Duodenal mucosa (tissue), 2 donors: ENCODE results near the gene OPTN.

Experiments
- H3K27ac ChIP-seq: one replicate; pipeline ENCODE4 v1.7.0; 2013; ENCODE audit warnings: low read depth, low read length
- H3K27me3 ChIP-seq, 2 donors: one replicate each; pipeline ENCODE4 v1.7.0; 2013; ENCODE audit warnings: low read length in 2 of 2, control low read depth in 1 of 2; ENCODE audit not compliant: insufficient read depth in 2 of 2, control insufficient read depth in 1 of 2
- H3K36me3 ChIP-seq, 2 donors: one replicate each; pipeline ENCODE4 v1.7.0; 2013; ENCODE audit warnings: low read length in 2 of 2, control low read depth in 1 of 2; ENCODE audit not compliant: insufficient read depth in 2 of 2, control insufficient read depth in 1 of 2
- H3K4me1 ChIP-seq, 2 donors: one replicate each; pipeline ENCODE4 v1.7.0; 2013; ENCODE audit warnings: low read length in 2 of 2, control low read depth in 1 of 2; ENCODE audit not compliant: insufficient read depth in 2 of 2, control insufficient read depth in 1 of 2
- H3K4me3 ChIP-seq, 2 donors: one replicate each; pipeline ENCODE4 v1.7.0; 2013; ENCODE audit warnings: low read length in 2 of 2, low read depth in 1 of 2
- H3K9ac ChIP-seq, 2 donors: one replicate each; pipeline ENCODE4 v1.7.0; 2013; ENCODE audit warnings: low read length in 2 of 2, low read depth in 1 of 2
- H3K9me3 ChIP-seq, 2 donors: one replicate each; pipeline ENCODE4 v1.7.0; 2013; ENCODE audit warnings: low read length in 2 of 2, control low read depth in 1 of 2; ENCODE audit not compliant: control insufficient read depth in 1 of 2

The OPTN gene

GRCh38 chr10:13118784-13119410 is 18.9 kb downstream of the OPTN start:
- Histone ChIP-seq H3K27ac (no peak overlapping the region), H3K36me3 (peaks cover 33 to 50% of the 10 kb centered on the region in 2 donors), H3K4me1 (peaks cover 9 to 12% of the 10 kb centered on the region in 2 donors), H3K9me3 (no peaks in the 10 kb centered on the region), H3K4me3 (no peak overlapping the region), H3K9ac (no peak overlapping the region), H3K27me3 (no peaks in the 10 kb centered on the region)

DNA sequence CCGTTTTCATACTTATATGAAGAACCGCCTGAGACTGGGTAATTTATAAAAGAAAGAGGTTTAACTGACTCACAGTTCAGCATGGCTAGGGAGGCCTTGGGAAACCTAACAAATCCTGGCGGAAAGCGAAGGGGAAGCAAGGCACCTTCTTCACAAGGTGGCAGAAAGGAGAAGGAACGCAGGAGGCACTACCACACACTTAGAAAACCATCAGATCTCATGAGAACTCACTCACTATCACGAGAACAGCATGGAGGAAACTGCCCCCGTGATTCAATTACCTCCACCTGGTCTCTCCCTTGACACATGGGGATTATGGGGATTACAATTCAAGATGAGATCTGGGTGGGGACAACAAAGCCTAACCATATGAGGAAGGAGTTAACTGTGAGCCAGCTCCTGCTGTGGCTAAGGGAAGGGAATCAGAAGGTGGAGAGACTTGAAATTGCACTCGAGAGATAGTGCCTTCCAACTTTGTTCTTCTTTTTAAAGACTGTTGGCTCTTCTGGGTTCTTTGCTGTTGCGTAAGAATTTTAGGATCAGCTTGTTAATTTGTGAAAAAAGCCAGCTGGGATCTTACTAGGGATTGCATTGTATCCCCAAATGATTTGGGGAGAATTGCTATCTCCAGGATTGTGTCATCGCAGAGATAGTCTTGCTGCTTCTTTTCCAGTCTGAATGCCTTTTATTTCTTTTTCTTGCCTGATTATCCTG is 21.0 kb downstream of the OPTN start:
- no peak overlapping the region for H3K9ac ChIP-seq
- no peaks in the 10 kb centered on the region for H3K27me3 ChIP-seq
- no peak overlapping the region for H3K4me3 ChIP-seq
- H3K36me3 ChIP-seq: peaks cover 39 to 62% of the 10 kb centered on the region in 2 donors
- no peak overlapping the region for H3K27ac ChIP-seq
- peaks cover 7 to 8% of the 10 kb centered on the region in 2 donors for H3K4me1 ChIP-seq
- no peaks in the 10 kb centered on the region for H3K9me3 ChIP-seq

- H3K27me3 ChIP-seq: no peaks in the 10 kb centered on the region
- no peaks in the 10 kb centered on the region for H3K9me3 ChIP-seq
- H3K4me1 ChIP-seq: peaks cover 4 to 5% of the 10 kb centered on the region in 2 donors
- H3K27ac ChIP-seq: no peak overlapping the region
- H3K9ac ChIP-seq: no peak overlapping the region
- peaks cover 38 to 64% of the 10 kb centered on the region in 2 donors for H3K36me3 ChIP-seq
- H3K4me3 ChIP-seq: no peak overlapping the region
Observed at GRCh38 chr10:13121500-13121854, 21.5 kb downstream of the OPTN start.

GRCh38 chr10:13136651-13137050 is 36.7 kb downstream of the OPTN start:
- Histone ChIP-seq H3K27me3 (no peaks in the 10 kb centered on the region), H3K4me1 (no peaks in the 10 kb centered on the region), H3K36me3 (peaks cover 48 to 72% of the 10 kb centered on the region in 2 donors), H3K27ac (no peak overlapping the region), H3K9me3 (no peaks in the 10 kb centered on the region), H3K9ac (no peak overlapping the region), H3K4me3 (no peak overlapping the region)

GRCh38 chr10:13139150-13139549 is 39.2 kb downstream of the OPTN start:
- Histone ChIP-seq H3K9me3 (no peaks in the 10 kb centered on the region), H3K36me3 (peaks cover 30 to 58% of the 10 kb centered on the region in 2 donors), H3K27ac (no peak overlapping the region), H3K4me3 (no peak overlapping the region), H3K27me3 (no peaks in the 10 kb centered on the region), H3K9ac (no peak overlapping the region), H3K4me1 (no peaks in the 10 kb centered on the region)

GRCh38 chr10:13139676-13140075 is 39.7 kb downstream of the OPTN start:
- Histone ChIP-seq H3K36me3 (peaks cover 29 to 53% of the 10 kb centered on the region in 2 donors), H3K27me3 (no peaks in the 10 kb centered on the region), H3K4me3 (no peak overlapping the region), H3K9me3 (no peaks in the 10 kb centered on the region), H3K27ac (no peak overlapping the region), H3K4me1 (no peaks in the 10 kb centered on the region), H3K9ac (no peak overlapping the region)

DNA sequence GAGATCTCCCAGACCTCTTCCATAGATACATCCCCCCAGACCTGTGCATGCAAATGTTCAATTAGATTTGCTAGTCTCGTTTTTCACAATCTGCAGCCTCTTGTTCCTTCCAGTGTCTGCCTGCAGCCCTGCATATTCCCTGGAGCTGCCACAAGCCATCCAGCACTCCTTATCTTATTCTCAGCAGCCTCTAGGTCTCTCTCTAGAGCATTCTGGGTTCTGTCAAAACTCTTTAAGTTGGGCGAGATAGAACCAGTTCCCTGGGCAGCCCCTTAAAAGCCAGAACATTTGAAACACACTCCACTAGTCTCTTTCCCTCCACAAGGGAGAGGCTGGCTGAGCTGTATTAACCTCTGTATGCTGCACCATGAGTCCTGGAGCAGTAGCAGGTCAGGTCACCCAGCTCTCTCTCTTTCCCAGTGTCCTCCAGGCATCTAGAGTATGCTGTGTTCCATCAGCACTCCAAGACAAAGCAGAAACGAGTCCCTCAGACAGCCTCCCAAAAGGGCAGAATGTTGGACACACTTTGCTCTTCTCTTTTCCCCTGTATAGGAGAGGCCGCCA is 40.7 kb downstream of the OPTN start:
- H3K4me3 ChIP-seq: no peak overlapping the region
- H3K36me3 ChIP-seq: peaks cover 18 to 42% of the 10 kb centered on the region in 2 donors
- H3K9me3 ChIP-seq: no peaks in the 10 kb centered on the region
- H3K27me3 ChIP-seq: no peaks in the 10 kb centered on the region
- H3K4me1 ChIP-seq: no peaks in the 10 kb centered on the region
- H3K27ac ChIP-seq: no peak overlapping the region
- H3K9ac ChIP-seq: no peak overlapping the region

- no peak overlapping the region for H3K9ac ChIP-seq
- no peaks in the 10 kb centered on the region for H3K27me3 ChIP-seq
- no peak overlapping the region for H3K4me3 ChIP-seq
- H3K36me3 ChIP-seq: peaks cover 8 to 24% of the 10 kb centered on the region in 2 donors
- no peak overlapping the region for H3K27ac ChIP-seq
- no peaks in the 10 kb centered on the region for H3K4me1 ChIP-seq
- peaks cover 0 to 6% of the 10 kb centered on the region in 2 donors for H3K9me3 ChIP-seq
Observed at GRCh38 chr10:13143766-13144165, 43.8 kb downstream of the OPTN start.

- Histone ChIP-seq H3K4me3 (no peak overlapping the region), H3K36me3 (peaks cover 5 to 22% of the 10 kb centered on the region in 2 donors), H3K27me3 (no peaks in the 10 kb centered on the region), H3K9me3 (peaks cover 0 to 6% of the 10 kb centered on the region in 2 donors), H3K27ac (no peak overlapping the region), H3K4me1 (no peaks in the 10 kb centered on the region), H3K9ac (no peak overlapping the region)
Observed at GRCh38 chr10:13144814-13145213, 44.9 kb downstream of the OPTN start.

GRCh38 chr10:13146379-13146778 is 46.4 kb downstream of the OPTN start:
- no peak overlapping the region for H3K4me3 ChIP-seq
- no peak overlapping the region for H3K27ac ChIP-seq
- H3K27me3 ChIP-seq: no peaks in the 10 kb centered on the region
- peaks cover 5 to 12% of the 10 kb centered on the region in 2 donors for H3K36me3 ChIP-seq
- H3K4me1 ChIP-seq: no peaks in the 10 kb centered on the region
- peaks cover 0 to 6% of the 10 kb centered on the region in 2 donors for H3K9me3 ChIP-seq
- no peak overlapping the region for H3K9ac ChIP-seq
